CD14-positive monocyte (primary cell): ENCODE data around the gene ZNF683. TPM values are rescaled to one million over a fixed set of nuclear protein-coding genes. Genes with fewer than 3 reads are reported as not detected.

ENCODE experiments used
- DNase-seq, 3 donors: peaks; one replicate each; pipeline ENCODE4 v3.0.0-alpha.2; 2011 to 2022
- H2AFZ ChIP-seq: 2 replicates; pipeline ENCODE4 v1.6.0; 2012; ENCODE audit warnings: mild to moderate bottlenecking, low read depth, low read length, inconsistent platforms; ENCODE audit not compliant: insufficient read depth, poor library complexity, severe bottlenecking
- H3K27ac ChIP-seq, 2 donors: 1 replicate in 1 of 2; 2 replicates in 1 of 2; pipeline ENCODE4 v1.5.1; 2012 to 2013; ENCODE audit warnings: low read length in 2 of 2, control low read depth in 1 of 2, inconsistent platforms in 1 of 2, low read depth in 1 of 2, mild to moderate bottlenecking in 1 of 2
- H3K27me3 ChIP-seq, 2 donors: one replicate each; pipeline versions ENCODE4 v1.6.0 to v1.6.1; 2011 to 2013; ENCODE audit warnings: low read length in 2 of 2; ENCODE audit not compliant: control insufficient read depth in 2 of 2, insufficient read depth in 2 of 2
- H3K36me3 ChIP-seq, 2 donors: replicated peaks in 1 of 2; 1 replicate in 1 of 2; 2 replicates in 1 of 2; pipeline versions ENCODE4 v1.5.1 to v1.6.1; 2012 to 2013; ENCODE audit warnings: low read length in 2 of 2, control low read depth in 1 of 2, inconsistent platforms in 1 of 2, mild to moderate bottlenecking in 1 of 2; ENCODE audit not compliant: insufficient read depth in 2 of 2, control insufficient read depth in 1 of 2
- H3K4me1 ChIP-seq, 2 donors: 1 replicate in 1 of 2; 2 replicates in 1 of 2; pipeline versions ENCODE4 v1.5.1 to v1.6.1; 2012 to 2013; ENCODE audit warnings: low read length in 2 of 2, control low read depth in 1 of 2, inconsistent platforms in 1 of 2, mild to moderate bottlenecking in 1 of 2, moderate library complexity in 1 of 2; ENCODE audit not compliant: insufficient read depth in 2 of 2, control insufficient read depth in 1 of 2
- H3K4me2 ChIP-seq: replicated peaks from 2 replicates; pipeline ENCODE3; 2012; ENCODE audit warnings: low read length, moderate library complexity, mild to moderate bottlenecking; ENCODE audit not compliant: poor library complexity, severe bottlenecking; ENCODE audit errors: extremely low read depth
- H3K4me3 ChIP-seq, 3 experiments: fragments of 200-600 bp in 1 of 3; sonication (generic) in 1 of 3; replicated peaks in 1 of 3; 1 replicate in 2 of 3; 2 replicates in 1 of 3; pipeline ENCODE4 v1.5.1; 2011 to 2013; ENCODE audit warnings: low read length in 3 of 3, mild to moderate bottlenecking in 3 of 3, control low read depth in 2 of 3, low read depth in 2 of 3, inconsistent platforms in 1 of 3, moderate library complexity in 1 of 3
- H3K79me2 ChIP-seq: 2 replicates; pipeline ENCODE4 v1.6.0; 2012; ENCODE audit warnings: mild to moderate bottlenecking, control low read depth, inconsistent platforms, low read length, moderate library complexity; ENCODE audit not compliant: insufficient read depth
- H3K9ac ChIP-seq: 2 replicates; pipeline ENCODE4 v1.6.0; 2017; ENCODE audit warnings: low read length, mild to moderate bottlenecking; ENCODE audit not compliant: insufficient read depth, poor library complexity, severe bottlenecking
- H3K9me3 ChIP-seq, 2 donors: replicated peaks in 1 of 2; 1 replicate in 1 of 2; 2 replicates in 1 of 2; pipeline versions ENCODE4 v1.5.1 to v1.6.1; 2012 to 2013; ENCODE audit warnings: low read length in 2 of 2, control low read depth in 1 of 2; ENCODE audit not compliant: control insufficient read depth in 1 of 2, insufficient read depth in 1 of 2
- H4K20me1 ChIP-seq: 2 replicates; pipeline ENCODE4 v1.6.0; 2012; ENCODE audit warnings: mild to moderate bottlenecking, low read length, control low read depth, moderate library complexity; ENCODE audit not compliant: insufficient read depth
- H3K27ac Mint-ChIP-seq, 7 donors: one replicate each; pipeline ENCODE4 v1.8.0; 2020; ENCODE audit warnings: mild to moderate bottlenecking in 7 of 7, mixed read lengths in 7 of 7, moderate library complexity in 6 of 7, inconsistent platforms in 2 of 7
- H3K27me3 Mint-ChIP-seq, 3 donors: one replicate each; pipeline ENCODE4 v1.8.0; 2021 to 2022; ENCODE audit warnings: low read depth in 3 of 3, mild to moderate bottlenecking in 3 of 3, mixed read lengths in 3 of 3, moderate library complexity in 3 of 3, inconsistent platforms in 1 of 3
- H3K36me3 Mint-ChIP-seq, 2 donors: one replicate each; pipeline ENCODE4 v1.8.0; 2020; ENCODE audit warnings: mixed read lengths in 2 of 2, inconsistent platforms in 1 of 2, mild to moderate bottlenecking in 1 of 2
- H3K4me1 Mint-ChIP-seq: one replicate; pipeline ENCODE4 v1.8.0; 2020; ENCODE audit warnings: mild to moderate bottlenecking, mixed read lengths
- H3K4me3 Mint-ChIP-seq, 2 donors: one replicate each; pipeline ENCODE4 v1.8.0; 2020; ENCODE audit warnings: mild to moderate bottlenecking in 2 of 2, mixed read lengths in 2 of 2, moderate library complexity in 1 of 2
- H3K9me3 Mint-ChIP-seq, 7 donors: one replicate each; pipeline ENCODE4 v1.8.0; 2020 to 2022; ENCODE audit warnings: mixed read lengths in 7 of 7, mild to moderate bottlenecking in 6 of 7, moderate library complexity in 6 of 7, inconsistent platforms in 2 of 7
- CTCF ChIP-seq: fragments of 200-600 bp; IDR thresholded peaks from one replicate; pipeline ENCODE4 v1.8.0; 2022; ENCODE audit warnings: antibody characterized with exemption, mild to moderate bottlenecking
- WGBS: methylation state at CpG from one replicate; pipeline ENCODE4 v1.1.5; 2013; ENCODE audit warnings: missing lambda C conversion rate; ENCODE audit not compliant: insufficient coverage; 5-methylcytosine and 5-hydroxymethylcytosine counted together
- intact Hi-C, 2 donors: fragments of 100-400 bp; cut with micrococcal nuclease; formaldehyde crosslinking; loops; one replicate each; pipeline versions ENCODE4 v1.15.0 to v1.15.1; 2023
- polyA plus RNA-seq, 3 donors: library from polyadenylated mRNA; depleted of rRNA in 1 of 3; unstranded in 2 of 3; stranded (reverse) in 1 of 3; fragments of 300-500 nt in 2 of 3; fragments of >200 nt in 1 of 3; fragmentation: Illumina TruSeq in 2 of 3; gene quantifications; 1 replicate in 2 of 3; 2 replicates in 1 of 3; pipeline ENCODE4 v1.2.3, GENCODE V29; 2012 to 2021

The ZNF683 gene
- polyA plus RNA-seq, 3 donors, result not detected

GRCh38 chr1:26361605-26362122 is 10.9 kb downstream of the ZNF683 start:
- intact Hi-C loops, result loop anchor here (5.0 kb wide), 1 partner anchor 254 kb away; no protein-coding TSS in a partner anchor
- peaks cover 10 to 12% of the 10 kb centered on the region in 2 donors for H3K4me1 ChIP-seq

More at GRCh38 chr1:26361605-26362122, 10.9 kb downstream of the ZNF683 start:
- TF ChIP-seq CTCF, result no peak
- Histone ChIP-seq H2AFZ (no peak overlapping the region), H3K4me3 (no peak overlapping the region), H3K9ac (no peak overlapping the region), H3K27ac (no peak overlapping the region), H3K4me2 (no peak overlapping the region), H3K79me2 (no peaks in the 10 kb centered on the region), H3K9me3 (no peaks in the 10 kb centered on the region), H3K27me3 (peaks cover 24 to 58% of the 10 kb centered on the region in 2 donors), H3K36me3 (no peaks in the 10 kb centered on the region), H4K20me1 (no peaks in the 10 kb centered on the region)
- H3K27ac Mint-ChIP-seq, result no peak overlapping the region
- WGBS, result 96% methylated on average over 12 of the region's 12 CpGs
- peak overlapping the region in 1 of 2 donors; percentile 75 for H3K4me3 Mint-ChIP-seq
- H3K9me3 Mint-ChIP-seq, result peaks cover 0 to 19% (median 3%) of the 10 kb centered on the region in 7 donors
- no peak for DNase-seq
- H3K4me1 Mint-ChIP-seq, result peaks cover 29% of the 10 kb centered on the region
- peaks cover 0 to 3% of the 10 kb centered on the region in 2 donors for H3K36me3 Mint-ChIP-seq
- H3K27me3 Mint-ChIP-seq, result peaks cover 61 to 86% (median 70%) of the 10 kb centered on the region in 3 donors
